DMS 273 treated with DMSO at 0.1 percent for 48 hours (cell line): Measurements from ENCODE around the gene MAPK8IP2.
"Not testable (repeated sequence)": the region's sequence is repeated elsewhere in the genome, so short reads cannot be mapped to it uniquely, and the experiment has no call there.

Source experiments
- DNase-seq: peaks from one replicate; lab custom pipeline; 2025; lab: John Stamatoyannopoulos, UW

The MAPK8IP2 gene

DNA sequence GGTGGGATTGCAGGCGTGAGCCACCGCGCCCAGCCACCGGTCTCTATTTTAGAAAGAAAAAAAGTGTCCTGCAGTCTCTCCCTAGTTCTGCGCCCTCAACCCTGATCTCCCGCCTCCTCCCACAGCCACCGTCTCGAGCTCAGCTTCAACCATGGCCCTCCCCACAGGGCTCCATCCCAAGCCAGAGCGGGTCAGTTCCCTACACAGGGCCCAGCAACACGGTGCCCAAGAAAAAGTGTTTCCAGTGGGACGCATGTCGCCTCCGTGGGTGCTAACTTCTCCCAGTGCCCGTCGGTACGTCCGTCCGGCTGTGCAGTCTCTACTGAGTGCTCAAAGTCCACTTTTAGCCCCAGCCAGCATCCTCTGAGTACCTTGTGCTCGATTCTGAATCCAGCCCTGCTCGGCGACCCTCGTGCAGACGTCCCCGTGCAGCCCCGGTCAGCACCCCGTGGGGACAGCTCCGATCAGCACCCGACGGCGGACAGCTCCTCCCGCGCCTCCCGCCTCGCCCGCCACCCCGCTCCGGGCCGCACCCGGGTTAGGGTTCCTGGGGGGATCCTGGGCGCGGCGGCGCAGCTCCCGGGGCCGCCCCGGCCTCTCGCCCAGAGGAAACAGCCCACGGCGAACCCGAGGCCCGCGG lies 657 bp upstream of the MAPK8IP2 start:
- DNase-seq = no peak

DNA sequence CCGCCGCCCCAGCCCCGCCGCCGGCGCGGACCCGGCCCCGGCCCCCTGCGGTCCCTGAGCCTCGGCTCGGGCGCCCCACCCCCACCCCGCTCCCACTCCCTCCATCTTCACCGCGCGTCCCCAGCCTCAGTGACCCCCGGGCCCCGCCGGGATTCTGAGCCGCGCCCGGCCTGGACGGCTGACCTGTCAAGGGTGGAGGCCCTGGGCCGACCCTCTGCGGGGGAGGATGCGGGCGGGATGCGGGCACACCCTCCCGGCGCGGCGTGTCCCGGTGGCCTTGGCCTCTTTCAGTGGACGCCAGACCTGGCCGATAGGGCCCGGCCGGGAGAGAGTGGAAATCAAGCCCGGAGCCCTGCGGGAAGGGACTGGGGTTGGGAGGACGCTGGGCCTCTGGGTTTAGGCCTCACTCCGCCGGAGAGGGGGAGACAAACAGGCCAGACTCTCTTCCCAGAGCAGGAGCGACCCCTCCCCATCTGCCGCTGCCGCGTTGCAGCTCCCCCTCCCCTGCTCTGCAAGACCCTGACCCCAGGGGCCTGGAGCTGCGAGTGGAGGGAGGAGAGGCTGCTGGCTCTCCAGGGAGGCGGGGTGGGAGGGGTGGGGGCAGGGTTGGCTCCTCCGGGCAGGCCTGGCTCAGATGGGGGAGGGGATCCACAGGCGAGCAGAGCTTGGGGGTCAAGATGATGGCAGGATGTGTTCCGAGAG lies 525 bp downstream of the MAPK8IP2 start:
- no peak for DNase-seq

DNA sequence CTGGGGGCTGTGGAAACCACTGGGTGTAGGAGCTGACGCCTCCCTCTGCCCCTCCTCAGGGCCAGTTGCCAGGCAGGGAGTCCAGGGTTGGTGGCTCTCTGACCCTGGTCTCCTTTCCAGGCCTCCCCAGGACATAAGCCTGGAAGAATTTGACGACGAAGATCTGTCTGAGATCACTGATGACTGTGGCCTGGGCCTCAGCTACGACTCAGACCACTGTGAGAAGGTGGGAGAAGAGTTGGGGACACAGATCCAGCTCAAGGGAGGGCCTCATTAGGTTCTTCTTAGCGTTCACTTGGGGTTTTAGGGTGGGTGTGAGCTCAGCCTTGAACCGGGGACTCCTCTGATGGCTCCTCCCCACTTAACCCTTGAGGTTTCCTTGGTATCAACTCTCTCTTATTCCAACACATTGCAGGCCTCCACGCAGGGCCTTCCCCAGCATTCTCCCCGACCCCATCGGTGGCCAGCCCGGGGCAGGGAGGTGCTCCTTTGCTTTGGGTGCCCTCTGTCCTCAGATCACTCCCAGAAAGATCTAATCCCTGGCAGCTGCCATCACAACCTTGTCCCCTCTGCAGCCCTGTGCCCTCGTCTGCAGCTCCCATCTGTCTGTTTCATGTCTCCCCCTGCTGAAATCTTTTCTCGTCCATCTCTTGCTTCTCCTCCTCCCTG lies 1.2 kb downstream of the MAPK8IP2 start:
- DNase-seq = no peak

DNA sequence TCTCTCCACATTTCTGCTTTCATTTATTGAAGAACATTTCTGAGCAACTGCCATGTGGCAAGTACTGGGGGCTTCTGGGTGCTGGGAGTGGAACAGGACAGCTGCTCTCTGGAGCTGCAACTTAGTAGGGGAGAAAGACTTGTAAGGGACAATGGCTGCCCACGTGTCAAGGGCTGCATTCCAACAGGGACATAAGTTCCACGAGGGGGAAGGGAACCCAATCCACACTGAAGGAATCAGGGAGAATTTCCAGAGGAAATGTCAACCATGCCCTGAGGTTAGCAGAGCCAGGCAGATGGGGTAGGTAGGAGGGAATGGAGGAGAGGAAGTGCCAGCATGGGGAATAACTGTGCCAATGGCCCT lies 1.7 kb downstream of the MAPK8IP2 start:
- DNase-seq = no peak

DNA sequence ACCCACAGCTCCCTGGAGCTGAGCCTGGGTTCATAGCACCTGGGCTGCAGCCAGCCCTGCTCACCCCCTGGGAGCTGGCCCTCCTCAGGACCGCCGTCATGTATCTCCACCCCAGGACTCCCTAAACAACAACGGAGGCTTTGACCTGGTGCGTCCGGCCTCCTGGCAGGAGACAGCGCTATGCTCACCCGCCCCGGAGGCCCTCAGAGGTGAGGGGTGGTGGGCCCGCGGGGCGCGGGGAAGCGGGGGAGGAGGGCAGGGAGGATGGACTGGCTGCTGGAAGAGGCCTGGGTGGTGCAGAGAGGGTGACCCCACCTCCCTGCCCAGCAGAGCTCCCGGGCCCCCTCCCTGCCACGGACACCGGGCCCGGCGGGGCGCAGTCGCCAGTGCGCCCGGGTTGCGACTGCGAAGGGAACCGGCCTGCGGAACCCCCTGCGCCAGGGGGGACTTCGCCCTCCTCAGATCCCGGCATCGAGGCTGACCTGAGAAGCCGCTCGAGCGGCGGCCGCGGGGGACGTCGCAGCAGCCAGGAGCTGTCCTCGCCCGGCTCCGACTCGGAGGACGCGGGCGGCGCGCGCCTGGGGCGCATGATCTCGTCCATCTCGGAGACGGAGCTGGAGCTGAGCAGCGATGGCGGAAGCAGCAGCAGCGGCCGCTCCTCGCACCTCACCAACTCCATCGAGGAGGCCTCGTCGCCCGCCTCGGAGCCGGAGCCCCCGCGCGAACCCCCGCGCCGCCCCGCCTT lies 3.1 kb downstream of the MAPK8IP2 start:
- no peak for DNase-seq

DNA sequence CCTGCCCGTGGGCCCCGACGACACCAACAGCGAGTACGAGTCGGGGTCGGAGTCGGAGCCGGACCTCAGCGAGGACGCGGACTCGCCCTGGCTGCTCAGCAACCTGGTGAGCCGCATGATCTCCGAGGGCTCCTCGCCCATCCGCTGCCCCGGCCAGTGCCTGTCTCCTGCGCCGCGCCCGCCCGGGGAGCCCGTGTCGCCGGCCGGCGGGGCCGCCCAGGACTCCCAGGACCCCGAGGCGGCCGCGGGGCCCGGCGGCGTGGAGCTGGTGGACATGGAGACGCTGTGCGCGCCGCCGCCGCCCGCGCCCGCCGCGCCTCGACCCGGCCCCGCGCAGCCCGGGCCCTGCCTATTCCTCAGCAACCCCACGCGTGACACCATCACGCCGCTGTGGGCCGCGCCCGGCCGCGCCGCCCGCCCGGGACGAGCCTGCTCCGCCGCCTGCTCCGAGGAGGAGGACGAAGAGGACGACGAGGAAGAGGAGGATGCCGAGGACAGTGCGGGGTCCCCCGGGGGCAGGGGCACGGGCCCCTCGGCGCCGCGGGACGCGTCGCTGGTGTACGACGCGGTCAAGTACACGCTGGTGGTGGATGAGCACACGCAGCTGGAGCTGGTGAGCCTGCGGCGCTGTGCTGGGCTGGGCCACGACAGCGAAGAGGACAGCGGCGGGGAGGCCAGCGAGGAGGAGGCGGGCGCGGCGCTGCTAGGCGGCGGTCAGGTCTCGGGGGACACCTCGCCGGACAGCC lies 3.8 kb downstream of the MAPK8IP2 start:
- DNase-seq = no peak

DNA sequence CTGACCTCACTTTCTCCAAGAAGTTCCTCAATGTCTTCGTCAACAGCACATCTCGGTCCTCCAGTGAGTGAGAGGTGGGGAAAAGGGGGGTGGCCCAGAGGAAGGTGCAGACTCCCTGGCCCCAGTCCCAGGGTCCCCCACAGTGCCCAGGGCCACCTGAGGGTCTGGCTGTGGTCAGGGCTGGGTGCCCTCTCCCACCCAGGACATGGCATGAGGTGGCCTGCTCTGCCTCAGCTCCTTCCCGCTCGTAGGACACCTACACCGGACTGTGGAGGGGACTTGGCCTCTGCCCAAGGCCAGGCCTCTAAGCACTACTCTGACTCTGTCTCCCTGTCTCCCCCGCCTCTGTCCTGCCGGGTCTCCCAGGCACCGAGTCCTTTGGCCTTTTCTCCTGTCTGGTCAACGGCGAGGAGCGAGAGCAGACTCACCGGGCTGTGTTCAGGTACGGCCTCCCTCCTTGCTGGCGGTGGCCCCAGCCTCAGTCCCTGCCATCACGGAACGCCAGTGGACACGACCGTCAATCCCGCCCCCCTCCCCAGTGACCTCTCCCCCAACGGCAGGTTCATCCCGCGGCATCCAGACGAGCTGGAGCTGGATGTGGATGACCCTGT lies 4.5 kb downstream of the MAPK8IP2 start:
- DNase-seq = no peak

DNA sequence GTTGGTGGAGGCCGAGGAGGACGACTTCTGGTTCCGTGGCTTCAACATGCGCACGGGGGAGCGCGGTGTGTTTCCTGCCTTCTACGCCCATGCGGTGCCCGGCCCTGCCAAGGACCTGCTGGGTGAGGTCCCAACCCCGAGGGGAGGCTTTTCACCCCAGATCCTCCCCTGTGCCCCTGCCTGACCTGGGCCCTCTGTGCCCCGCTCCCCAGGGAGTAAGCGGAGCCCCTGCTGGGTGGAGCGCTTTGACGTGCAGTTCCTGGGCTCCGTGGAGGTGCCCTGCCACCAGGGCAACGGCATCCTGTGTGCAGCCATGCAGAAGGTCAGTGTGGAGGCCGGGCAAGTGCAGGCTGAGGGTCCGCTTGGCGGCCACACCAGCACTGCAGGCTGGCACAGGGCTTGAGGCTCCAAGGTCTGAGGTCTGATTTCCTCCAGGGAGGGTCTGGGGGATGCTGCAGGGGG lies 5.1 kb downstream of the MAPK8IP2 start:
- DNase-seq = no peak

DNA sequence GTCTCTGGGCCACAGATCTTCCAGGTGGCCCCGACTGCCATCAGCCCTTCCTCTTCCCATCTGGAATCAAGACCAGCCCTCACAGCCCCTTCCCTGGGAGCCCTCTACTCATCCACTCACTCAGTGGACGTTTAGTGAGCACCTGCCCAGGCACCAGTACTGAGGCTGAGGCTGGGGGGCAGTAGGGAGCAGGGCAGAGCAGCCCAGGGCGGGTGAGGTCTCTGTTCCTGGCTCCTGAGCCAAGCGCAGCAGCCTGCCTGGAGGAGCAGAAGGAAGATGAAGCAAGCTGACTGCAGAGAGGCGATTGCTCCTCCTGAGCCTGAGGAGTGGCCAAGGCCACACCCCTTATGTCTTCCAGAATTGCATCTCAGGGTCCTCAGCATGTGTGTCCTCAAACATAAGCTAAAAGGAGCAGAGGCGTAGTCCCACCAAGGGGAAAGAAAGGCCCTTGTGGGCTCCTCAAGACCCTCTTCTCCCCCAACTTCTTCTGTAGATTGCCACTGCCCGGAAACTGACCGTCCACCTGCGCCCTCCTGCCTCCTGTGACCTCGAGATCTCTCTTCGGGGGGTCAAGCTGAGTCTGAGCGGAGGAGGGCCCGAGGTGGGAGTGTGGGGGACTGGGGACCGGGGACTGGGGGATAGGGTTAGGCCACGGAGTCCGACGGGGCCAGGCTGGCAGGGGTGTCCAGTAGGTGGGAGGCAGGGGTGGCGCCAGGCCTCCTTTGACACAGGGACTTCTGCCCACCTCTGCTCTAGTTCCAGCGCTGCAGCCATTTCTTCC lies 5.8 kb downstream of the MAPK8IP2 start:
- no peak for DNase-seq

DNA sequence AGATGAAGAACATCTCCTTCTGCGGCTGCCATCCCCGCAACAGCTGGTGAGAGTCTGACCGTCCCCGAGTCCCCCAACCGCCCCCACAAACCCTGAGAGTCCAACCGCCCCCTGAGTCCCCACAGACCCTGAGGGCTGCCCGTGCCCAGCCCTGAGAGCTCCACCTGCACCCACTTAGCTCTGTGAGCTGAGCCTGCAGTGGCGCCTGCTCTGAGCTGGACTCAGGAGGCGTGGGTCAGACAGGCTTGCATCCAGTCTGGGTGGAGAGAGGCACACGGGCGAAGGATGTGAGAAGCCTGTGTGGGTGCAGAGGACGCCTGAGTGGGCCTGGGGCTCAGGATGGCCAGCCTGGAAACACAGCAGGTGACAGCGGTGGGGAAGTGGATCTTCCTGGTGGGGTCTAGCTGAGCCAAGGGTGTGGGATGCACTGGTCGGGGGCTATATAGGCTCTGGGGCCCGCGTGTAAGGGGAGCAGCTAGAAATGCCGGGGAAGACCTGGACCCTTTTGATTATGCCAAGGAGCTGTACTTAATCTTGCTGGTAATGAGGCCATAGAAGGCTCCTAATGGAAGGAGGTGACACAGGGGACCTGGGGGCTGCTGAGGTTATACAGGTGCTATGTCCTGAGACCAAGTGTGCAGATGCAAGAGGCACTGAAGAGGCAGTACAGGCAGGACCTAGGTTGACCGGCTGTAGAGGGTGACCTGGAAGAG lies 6.5 kb downstream of the MAPK8IP2 start:
- no peak for DNase-seq

DNA sequence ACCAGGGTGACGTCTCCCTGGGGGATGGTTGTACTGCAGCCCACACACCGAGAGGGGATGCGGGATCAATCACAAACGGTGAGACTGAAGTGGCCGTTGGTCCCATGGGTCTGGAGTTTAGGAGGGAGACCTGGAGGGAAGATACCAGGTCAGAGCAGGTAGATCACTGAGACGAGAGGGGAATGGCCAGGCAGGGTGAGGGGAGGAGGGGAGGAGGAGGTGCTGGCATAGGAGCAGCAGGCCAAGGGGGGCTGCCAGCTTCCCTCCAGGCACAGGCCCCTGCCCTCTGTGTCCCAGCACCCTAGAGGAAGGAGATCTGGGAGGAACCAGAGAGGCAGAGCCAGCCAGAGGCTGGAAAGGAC lies 7.0 kb downstream of the MAPK8IP2 start:
- DNase-seq = no peak

DNA sequence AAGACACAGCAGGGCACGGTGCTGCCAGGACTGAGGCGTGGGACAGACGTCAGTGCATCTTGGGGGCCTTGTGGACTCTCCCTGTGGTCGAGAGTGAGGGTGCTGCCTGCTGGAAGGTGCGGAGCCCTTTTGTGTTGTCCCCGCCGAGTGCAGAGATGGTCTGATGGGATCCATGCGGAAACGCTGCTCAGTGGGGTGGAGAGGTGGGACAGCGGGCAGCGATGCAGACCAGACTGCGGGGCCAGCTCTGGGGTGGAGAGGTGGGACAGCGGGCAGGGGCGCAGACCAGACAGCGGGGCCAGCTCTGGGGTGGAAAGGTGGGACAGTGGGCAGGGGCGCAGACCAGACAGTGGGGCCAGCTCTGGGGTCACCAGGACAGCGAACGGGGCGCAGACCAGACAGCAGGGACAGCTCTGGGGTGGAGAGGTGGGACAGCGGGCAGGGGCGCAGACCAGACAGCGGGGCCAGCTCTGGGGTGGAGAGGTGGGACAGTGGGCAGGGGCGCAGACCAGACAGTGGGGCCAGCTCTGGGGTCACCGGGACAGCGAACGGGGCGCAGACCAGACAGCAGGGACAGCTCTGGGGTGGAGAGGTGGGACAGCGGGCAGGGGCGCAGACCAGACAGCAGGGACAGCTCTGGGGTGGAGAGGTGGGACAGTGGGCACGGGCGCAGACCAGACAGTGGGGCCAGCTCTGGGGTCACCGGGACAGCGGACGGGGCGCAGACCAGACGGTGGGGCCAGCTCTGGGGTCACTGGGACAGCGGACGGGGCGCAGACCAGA lies 7.7 kb downstream of the MAPK8IP2 start:
- DNase-seq = not testable (repeated sequence)

DNA sequence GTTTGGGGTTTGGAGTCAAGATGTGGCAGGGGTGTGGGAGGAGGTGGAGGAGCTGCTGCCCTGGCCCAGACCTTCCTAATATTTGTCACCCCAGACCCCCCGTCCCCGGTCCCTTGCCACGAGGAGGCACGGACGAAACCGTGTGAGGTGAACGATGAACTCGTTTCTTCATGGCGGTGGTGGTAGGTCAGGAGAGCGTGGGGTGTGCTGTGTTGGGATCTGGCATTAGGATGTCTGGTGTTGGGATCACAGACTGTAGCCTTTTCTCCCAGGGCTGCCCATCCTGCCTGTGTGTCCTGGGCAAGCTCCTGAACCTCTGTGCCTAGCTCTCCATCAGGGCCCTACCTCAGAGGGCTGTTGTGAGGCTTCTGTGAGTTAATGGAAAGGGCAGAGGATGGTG lies 8.4 kb downstream of the MAPK8IP2 start:
- DNase-seq = no peak

DNA sequence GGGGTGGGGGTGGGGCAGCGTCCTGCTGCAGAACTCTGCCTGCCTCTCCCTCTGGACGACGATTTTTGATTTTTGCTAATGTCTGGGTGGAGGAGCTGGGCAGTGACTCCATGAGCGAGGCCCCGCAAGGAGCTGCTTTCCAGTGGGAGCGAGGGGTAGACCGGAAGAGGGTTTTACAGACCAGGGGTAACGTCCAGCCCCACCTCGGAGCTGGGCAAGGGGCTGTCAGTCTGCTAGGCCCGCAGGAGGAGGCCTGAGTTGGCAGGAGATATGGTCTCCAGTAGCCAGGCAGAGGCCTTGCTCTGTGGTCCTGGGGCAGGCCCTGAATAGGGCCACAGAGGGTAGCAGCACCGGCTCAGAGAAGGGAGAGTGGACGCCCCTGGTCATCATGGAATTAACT lies 9.0 kb downstream of the MAPK8IP2 start:
- no peak for DNase-seq

DNA sequence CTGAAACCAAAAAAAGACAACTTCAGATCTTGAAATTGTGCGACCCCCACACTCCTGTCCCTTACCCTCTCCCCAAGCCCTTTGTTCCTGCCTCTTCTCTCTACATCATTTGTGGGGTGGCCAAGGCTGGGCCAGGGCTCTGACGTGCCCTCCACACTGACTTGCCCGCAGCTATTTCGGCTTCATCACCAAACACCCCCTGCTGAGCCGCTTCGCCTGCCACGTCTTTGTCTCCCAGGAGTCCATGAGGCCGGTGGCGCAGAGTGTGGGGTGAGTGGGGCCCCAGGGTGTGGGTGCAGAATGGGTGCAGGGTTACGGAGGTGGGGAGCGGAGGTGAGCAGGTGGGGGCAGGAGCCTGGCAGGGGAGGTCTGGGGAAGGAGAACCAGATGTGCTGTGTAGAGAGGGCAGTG lies 9.5 kb downstream of the MAPK8IP2 start:
- no peak for DNase-seq

DNA sequence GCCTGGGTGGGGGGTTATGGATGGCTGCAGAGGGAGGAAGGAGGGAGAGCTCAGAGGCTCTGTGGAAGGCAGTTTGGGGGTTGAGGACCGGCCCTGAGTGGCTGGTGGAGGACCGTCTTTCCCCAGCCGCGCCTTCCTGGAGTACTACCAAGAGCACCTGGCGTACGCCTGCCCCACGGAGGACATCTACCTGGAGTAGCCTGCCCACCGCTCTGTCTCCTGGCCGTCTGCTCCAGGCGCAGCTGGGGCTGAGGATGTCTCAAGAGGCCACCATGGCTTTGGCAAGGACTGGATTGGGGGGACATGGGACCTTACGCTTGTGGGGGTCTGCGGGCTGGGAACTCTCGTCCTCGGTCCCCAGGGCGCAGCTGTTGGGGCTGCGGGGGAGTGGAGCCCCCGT lies 10.0 kb downstream of the MAPK8IP2 start:
- no peak for DNase-seq

DNA sequence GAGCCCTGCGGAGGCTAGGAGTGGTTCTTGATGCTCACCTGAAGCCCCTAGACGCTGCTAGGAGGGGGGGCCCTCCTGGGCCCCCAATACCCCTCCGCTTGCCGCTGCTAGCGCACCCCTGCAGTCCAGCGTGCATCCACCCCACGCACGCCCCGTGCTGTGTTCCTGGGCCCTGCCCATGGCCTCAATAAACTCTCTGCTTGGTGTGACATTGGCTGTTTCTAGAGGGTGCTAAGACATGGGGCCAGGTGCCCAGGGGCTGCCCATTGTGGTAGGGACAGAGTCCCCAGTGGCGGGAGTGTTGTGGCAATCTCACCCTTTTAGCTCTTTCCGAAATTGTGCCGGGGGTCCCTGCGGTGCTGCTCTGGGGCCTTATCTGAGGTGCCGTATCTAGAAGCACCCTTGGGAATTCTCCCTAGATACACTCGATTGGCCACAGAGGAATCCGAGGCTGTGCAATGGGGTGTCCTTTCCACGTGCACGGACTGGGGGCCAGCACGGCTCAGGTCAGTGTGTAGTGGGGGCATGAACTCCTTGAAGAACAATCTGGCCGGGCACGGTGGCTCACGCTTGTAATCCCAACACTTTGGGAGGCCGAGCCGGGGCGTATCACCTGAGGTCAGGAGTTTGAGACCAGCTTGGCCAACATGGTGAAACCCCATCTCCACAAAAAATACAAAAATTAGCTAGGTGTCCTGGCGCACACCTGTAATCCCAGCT lies 10.9 kb downstream of the MAPK8IP2 start:
- no peak for DNase-seq

DNA sequence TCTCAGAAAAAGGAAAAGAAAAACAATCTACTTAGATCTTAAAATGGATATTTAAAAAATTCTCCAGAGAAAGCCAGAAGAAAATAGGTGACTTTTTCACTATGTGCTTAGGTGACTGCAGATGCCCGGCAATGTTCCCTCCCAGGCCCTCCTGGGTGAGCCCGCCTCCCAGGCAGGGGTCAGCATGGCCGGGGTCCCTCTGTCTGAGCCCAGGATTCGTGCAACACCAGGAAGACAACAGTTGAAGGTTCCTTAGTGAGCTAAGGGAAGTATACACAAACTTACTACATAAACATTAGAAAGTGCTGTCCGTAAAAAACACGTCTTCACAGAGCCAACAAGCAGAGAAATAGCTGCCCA lies 11.6 kb downstream of the MAPK8IP2 start:
- DNase-seq = no peak
